GM19099 (cell line): ENCODE data around the gene KCNJ16.

Experiments used
- POLR2A ChIP-seq: IDR thresholded peaks from 3 replicates; pipeline ENCODE4 v1.6.1; 2011; ENCODE audit warnings: low read depth; ENCODE audit not compliant: insufficient read length; ENCODE audit errors: extremely low read depth

The KCNJ16 gene

DNA sequence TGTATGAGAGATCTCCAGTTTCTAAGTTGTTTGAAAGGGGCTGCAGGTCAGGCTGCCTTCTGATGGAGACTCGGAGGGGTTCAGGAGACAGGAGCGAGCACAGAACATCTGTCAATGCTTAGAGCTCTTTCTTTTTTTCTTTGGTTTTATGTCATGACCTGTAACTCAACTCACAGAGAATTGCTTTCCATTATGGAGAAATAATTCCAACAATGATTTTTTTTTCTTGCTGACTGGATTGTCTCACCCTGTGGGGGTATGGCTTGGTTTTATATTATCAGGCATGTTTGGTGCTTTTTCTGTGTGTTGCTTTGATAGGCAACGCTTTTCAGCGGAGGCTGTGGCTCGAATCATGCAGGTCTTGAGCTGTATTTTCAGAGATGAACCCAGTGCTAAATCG lies 83.6 kb downstream of the KCNJ16 start:
- TF ChIP-seq POLR2A, result no peak

DNA sequence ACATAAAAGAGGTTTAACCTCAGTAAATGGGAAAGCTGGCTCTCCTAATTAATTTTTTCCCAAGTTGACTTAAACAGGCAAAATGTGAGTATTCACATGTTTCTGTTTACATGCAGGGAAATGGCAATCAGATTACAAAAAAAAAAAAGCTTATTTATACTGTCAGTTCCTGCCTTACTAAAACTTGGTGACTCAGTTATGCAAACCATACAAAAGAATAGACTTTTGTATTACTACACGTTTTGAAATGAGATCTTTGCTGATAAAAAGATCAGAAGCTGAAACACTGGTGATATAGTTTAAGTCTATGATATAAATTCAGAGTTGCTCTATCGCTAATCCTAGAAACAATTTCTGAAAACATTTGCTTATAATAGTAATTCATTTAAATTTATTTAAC lies 85.0 kb downstream of the KCNJ16 start:
- TF ChIP-seq POLR2A, result no peak

DNA sequence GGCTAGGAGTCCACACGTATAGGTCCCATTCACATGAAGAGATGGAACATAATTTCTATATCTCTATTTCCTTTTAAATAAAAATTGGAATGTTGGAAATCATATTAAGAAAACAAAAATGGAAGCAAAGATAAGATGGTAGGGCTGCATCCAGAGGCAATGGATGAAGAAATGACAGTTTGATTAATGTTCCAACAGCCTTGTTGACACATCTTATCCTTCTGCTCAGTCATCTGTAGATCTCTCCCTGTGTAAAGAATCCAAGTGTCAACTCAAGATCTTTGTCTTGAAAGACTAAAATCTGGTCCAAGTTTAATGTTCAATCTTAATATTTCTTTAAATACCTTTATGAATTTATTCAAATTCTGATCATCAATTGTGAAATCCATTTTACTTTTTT lies 86.5 kb downstream of the KCNJ16 start:
- no peak for TF ChIP-seq POLR2A

DNA sequence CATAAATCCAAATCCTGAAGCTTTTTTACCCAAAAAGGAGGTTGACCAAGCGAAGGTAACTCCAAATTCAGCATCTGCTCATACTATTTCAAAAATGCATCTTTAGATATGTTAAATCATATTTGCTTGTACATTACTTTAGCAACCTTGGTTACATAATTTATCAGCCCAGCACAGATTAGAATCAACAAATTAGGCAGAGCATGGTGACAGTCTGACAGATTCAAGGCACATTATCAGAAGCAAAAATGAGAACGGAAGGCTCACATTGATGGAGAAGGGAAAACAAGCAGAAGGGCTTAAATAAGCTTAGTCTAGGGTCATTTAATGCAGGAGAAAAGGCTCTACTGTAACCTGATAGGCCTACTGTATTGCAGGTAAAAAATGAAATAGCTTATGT lies 90.4 kb downstream of the KCNJ16 start:
- TF ChIP-seq POLR2A, result no peak

DNA sequence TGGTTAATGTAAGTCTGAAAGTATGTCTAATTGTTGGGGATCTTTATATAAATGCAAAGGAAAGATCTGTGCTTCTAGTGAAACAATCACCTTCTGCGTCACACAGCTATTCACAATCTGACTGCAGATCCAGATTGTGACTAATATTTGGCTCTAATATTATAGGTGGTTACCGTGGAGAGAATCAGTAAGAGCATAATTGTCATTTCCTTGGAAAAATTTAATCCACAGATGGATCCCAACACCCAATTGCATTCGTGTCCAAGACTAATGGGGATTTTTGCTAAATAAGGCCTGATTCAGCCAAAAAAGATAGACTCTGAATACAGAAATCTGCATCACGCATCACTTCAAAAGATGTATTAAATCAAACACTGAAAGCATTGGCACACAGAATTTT lies 91.6 kb downstream of the KCNJ16 start:
- TF ChIP-seq POLR2A, result no peak

DNA sequence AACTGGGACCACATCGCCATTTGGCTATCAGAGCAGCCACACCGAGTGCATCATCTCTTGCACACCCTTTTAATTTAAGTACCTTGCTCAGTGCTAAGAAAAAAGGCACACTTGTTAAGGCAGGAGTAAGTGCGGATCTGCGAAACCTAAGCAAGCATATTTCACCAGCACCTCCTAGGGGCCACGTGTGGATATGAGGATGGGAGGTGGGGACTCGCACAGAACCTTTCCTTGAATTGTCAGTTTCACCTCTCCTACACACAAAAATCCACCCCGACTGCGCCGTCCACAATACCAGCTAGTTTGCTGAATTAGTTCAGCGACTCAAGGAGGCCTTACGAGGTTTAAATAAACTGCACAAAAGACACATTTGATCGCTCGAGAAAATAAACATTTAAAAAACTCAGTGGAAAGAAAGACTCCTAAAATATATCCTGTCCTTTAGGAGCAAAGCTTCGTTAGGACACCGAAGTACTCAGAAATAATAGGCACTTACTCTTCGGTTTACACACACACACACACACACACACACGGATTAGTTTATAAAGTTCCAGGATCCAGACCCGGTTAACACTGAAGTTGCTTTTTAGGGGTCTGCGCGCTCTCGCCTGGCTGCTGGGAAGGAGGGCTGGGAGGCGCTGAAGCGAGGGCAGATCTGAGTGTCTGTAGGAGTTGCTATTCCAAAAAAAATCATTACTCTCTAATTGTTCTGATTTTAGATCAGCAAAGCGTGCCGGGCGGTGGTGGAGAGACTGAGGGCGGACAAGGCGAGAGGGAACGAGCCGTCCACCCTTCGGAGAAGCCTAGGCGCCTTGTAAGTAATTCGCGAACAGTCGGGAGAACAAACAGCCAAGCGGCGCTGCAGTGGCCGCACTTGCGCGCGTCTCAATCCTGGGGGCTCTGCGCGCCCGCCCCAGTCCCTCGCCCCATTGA lies 93.3 kb downstream of the KCNJ16 start:
- TF ChIP-seq POLR2A, result no peak

DNA sequence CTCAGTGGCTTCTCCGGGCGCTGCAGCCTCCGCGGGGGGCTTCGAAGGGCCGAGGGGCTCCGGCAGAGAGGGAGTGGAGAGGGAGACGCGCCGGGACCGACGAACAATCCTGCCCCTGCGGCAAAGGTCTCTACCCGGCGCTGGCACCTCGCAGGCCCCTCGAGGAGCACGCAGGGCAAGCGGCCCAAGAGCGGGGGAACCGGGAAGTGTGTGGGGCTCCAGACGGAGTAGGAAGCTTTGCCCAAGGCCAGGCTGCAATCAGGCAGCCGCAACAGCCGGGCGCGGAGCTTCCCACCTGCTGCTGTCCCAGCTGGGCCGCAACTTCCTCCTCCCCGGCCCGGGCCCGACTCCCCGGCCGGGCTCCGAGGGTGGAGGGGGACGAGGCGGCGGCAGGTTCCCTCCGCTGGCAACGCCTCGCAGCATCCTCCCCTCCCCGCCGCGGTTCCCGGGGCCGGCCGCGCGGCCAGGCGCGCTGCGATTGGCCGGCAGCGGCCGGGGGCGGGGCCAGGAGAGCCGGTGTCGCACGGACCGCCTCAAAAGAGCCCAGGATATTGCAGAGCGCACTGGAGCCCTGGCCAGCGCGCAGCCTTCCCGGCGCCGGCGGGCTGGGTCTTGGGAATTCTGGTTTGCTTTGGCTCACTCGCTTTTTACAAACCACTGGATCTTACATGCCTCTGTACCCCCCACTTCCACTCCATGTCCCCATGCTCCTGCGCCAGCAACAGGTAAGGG lies 94.1 kb downstream of the KCNJ16 start, which contains the start of gene KCNJ2:
TSS of gene KCNJ2 (plus strand) at position 556 of the 732 bp plus-strand sequence. CDS start 5,508 bp downstream, outside the sequence.
- TF ChIP-seq POLR2A, result peak; percentile 40

DNA sequence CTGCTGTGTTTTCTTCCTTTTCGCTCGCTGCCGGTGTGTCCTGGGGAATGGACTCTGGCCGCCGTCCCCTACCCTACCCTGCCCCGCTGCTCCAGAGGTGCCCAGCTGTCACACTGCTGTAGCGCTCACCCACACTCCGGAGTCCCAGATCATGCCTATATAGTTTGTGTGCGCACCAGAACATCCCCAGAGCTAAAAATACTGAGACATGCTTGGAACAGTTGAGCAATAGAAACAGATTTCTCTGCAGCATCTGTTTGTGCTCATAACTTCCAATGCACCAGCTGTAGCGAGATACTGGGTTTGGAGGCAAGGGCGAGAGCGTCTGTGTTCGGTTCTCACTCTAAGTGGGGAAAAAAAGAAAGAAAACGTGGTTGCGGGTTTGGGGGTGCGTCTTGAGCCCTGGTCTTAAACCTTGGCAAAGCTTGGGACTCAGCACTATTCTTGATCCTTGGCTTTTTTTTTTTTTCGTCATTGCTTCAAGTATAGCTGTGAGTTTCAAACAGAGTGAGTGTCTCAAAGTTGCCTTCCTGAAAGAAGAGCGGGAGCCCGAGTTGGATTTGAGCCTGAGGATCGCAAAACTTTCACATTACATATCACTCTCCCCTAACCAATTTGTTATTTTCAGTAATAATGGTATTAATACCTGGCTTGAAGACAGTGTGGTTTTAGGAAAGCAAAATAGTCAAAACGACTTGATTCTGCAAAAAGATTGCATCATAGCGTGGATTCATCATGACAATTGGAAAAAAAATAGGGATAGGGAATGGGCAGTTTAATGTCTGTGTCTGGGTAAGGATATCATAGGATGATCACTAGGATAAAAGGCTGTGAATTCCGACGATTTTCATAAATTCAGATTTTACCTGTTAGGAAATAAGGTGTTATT lies 94.9 kb downstream of the KCNJ16 start:
- no peak for TF ChIP-seq POLR2A

DNA sequence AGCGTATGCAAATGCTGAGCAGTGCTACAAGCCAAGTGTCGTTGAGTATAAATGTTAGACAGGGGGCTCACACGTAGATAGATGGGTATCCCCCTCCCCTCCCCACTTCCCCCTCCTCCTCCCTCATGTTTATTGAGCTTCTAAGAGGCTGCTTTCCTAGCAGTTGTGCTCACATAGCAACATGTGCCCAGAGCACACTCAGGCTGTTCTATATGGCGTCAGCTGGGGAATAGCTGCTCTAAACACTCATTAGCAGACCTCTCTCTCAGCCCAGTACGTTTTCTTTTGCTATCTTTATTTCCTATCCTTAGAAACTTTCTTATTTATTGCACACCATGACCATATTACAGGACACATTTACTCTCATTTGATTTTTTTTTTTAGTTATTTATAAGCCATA lies 96.1 kb downstream of the KCNJ16 start:
- TF ChIP-seq POLR2A, result no peak

DNA sequence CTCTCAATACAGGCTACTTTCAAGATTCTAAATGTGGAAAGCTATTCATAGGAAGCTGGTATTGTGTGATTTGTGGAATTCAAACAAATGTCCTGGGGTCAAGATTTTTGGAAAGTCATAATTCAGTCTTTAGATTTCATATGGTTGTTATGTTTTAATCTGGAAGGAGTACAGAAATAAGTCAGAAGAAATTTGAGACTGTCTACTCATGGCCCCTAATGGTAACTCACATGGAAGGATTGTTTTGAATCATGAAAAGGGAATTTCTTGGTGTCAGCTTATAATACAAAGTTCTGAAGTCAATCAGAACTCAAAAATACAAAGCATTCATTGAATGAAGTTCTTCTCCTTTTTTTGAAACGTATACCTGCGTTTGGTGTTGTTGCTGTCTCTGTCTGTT lies 97.4 kb downstream of the KCNJ16 start:
- TF ChIP-seq POLR2A, result no peak

DNA sequence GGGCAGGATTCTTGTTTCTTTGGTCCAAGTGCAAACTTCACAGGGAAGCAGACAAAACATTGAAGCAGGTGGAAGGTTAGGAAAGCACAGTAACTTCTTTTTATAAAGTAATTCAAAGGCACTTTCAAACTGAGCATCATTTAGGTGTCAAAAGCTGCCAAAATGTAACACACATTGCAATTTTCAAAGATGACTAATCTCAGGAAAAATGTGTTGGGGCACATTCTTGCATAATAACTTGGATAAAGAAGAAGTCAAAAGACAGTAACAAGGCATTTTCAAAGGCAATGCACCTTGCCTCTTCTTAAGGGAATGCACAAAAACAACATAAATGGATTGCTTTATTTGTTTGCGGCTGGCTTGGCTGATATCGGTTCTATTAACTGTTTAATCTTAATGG lies 97.9 kb downstream of the KCNJ16 start:
- TF ChIP-seq POLR2A, result no peak

DNA sequence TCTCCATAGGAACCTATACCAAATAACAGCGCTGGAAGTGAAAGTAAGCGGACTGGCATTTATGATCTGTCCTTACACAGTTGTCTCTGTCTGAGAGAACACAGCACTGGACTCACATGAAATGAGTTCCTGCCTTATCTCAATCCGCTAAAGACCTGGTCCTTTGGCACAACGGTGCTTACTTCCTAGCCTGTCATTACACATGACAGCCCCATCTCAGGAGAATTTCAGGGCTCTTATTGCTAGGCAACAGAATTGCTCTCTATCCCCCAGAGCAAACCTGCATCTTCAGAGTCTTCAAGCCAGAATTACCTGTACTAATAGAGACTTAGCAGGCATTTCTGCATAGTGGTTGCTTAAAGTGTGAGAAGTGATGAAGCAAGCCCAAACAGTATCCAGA lies 98.7 kb downstream of the KCNJ16 start:
- TF ChIP-seq POLR2A, result no peak

DNA sequence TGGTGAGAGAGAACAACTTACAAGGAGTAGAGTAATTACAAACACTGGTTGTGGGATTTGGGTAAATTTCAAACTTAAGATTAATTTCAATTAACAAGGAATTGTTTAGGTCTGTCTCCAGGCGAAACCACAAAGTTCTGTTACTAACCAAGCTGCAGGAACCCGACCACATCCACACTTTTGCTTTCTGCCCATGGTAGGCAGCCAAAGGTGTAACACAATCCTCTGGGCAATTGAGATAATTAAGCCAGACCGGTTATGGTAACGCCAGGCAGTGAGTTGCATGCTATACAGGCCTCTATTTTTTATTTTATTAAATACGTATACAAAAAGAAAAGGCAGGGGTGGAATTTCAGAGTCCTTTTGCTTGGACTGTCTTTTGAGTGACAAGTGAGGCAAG lies 106.4 kb downstream of the KCNJ16 start:
- TF ChIP-seq POLR2A, result no peak

DNA sequence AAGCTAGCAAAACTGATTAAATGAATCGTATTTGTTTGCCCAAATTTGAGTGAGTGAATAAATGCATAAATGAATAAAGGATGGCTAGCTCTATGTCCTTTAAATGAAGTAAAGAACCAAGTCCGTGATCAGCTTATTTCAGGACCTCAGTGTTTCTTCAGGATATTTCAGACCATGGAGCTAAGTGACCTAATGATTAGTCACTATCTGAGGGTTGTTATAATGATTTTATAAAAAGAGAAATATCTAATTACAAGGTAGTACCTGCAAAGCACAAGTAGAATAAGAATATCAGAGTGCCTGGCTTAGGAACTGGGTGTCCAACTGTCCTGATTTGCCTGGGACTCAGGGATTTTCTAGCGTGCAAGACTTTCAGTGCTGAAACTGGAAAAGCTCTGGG lies 106.8 kb downstream of the KCNJ16 start:
- no peak for TF ChIP-seq POLR2A

DNA sequence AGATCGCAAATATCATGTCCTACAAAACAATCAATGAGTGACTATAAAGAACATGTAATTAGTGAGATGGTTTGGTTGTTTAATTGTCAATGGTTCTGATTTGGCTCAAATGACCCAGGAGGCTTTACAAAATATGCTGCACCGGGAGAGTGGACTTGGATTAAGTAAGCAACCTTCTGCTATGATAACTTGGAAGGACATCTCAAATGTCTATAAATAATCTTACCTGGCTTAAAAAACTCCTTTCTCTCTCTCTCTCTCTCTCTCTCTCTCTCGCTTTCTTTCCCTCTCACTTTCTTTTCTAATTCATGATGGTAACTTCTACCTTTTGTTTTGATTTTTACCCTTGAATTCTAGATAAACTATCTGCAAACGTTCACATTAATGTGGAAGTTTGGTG lies 108.5 kb downstream of the KCNJ16 start:
- TF ChIP-seq POLR2A, result no peak
